Left ventricle myocardium inferior (tissue), 1 donor: ENCODE data around the gene IL16. TPM values are rescaled to one million over a fixed set of nuclear protein-coding genes. Genes with fewer than 3 reads are reported as not detected.

ENCODE experiments used
- DNase-seq: peaks from one replicate; pipeline ENCODE4 v3.0.0-alpha.2; 2020
- H3K27ac ChIP-seq: fragments of 200-600 bp; replicated peaks from 2 replicates; pipeline ENCODE4 v1.8.0; 2021
- H3K27me3 ChIP-seq: fragments of 200-600 bp; 2 replicates; pipeline ENCODE4 v1.8.0; 2021; ENCODE audit warnings: low read depth
- H3K36me3 ChIP-seq: fragments of 200-600 bp; 2 replicates; pipeline ENCODE4 v1.8.0; 2021
- H3K4me1 ChIP-seq: fragments of 200-600 bp; 2 replicates; pipeline ENCODE4 v1.8.0; 2021
- H3K4me3 ChIP-seq: fragments of 200-600 bp; 2 replicates; pipeline ENCODE4 v1.8.0; 2021; ENCODE audit warnings: mild to moderate bottlenecking, moderate library complexity
- H3K9me3 ChIP-seq: fragments of 200-600 bp; replicated peaks from 2 replicates; pipeline ENCODE4 v1.8.0; 2021
- CTCF ChIP-seq: fragments of 200-600 bp; IDR thresholded peaks from 2 replicates; pipeline ENCODE4 v1.8.0; 2021; ENCODE audit warnings: antibody characterized with exemption, mild to moderate bottlenecking, borderline replicate concordance
- intact Hi-C: fragments of 100-400 bp; cut with micrococcal nuclease; formaldehyde crosslinking; loops from one replicate; pipeline ENCODE4 v1.11.0; 2022
- total RNA-seq: library from RNA; stranded (reverse); fragmentation: NEBNext Ultra II Directional; extraction: Animal tissue kit (Norgen Biotek cat#: 25700); gene quantifications from one replicate; pipeline ENCODE4 v1.2.1, GENCODE V29; 2021
- donor health status: DM: no; HTN: yes; CAD: no; lungs with severe emphysema.

The IL16 gene
- total RNA-seq, 1 donor from 2014 or later, result 3.8 TPM

DNA sequence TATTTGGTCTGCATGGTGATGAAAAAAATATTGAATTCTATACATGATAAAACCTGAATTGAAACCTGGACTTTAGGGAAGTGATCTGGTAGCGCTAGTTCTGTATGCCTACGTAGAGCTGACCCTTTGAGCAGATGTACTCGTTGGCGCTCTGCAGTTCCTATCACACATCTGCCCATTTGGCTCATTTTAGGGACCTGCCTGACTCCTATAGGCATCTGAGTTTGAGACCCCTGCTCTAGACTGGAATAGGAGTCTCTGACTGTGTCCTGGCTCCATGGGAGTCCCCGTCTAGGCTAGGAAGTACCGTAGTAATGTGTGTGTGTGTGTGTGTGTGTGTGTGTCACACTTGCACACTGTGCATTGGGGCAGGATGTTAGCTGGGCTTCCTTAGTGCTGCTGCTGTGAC is 106.0 kb downstream of the IL16 start:
- Histone ChIP-seq H3K27ac (no peak overlapping the region), H3K4me1 (peaks cover 7% of the 10 kb centered on the region), H3K4me3 (no peak overlapping the region), H3K36me3 (peaks cover 38% of the 10 kb centered on the region), H3K9me3 (no peaks in the 10 kb centered on the region), H3K27me3 (no peaks in the 10 kb centered on the region)
- no peak for TF ChIP-seq CTCF
- no peak for DNase-seq
- intact Hi-C loops, result no loop called here

- Histone ChIP-seq H3K36me3 (peaks cover 42% of the 10 kb centered on the region), H3K27me3 (no peaks in the 10 kb centered on the region), H3K27ac (peak overlapping the region; percentile 56), H3K4me3 (no peak overlapping the region), H3K4me1 (peaks cover 7% of the 10 kb centered on the region), H3K9me3 (no peaks in the 10 kb centered on the region)
- no peak for TF ChIP-seq CTCF
- no peak for DNase-seq
- intact Hi-C loops, result no loop called here
Observed at GRCh38 chr15:81303244-81304225, 106.9 kb downstream of the IL16 start.

DNA sequence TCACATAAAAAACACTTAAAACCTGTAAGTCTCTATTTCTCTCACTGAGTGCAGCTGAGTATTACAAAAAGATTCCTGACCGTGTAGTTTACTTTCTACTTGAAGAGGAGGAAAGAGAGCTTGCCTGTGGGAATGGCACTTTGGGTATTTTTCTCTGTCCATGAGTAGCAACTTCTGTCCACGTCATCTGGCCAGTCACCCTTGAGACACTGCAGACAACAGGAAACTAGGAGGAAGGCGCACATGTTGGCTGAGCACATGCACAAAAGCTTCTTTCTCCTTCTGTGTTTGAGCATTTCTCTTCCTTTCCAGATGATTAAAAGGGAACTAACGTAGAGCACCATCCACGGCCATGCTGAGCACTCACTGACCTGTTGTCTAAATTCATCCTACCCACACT is 107.5 kb downstream of the IL16 start:
- Histone ChIP-seq H3K9me3 (no peaks in the 10 kb centered on the region), H3K36me3 (peaks cover 49% of the 10 kb centered on the region), H3K27ac (peak overlapping the region; percentile 56), H3K4me1 (peaks cover 7% of the 10 kb centered on the region), H3K27me3 (no peaks in the 10 kb centered on the region), H3K4me3 (no peak overlapping the region)
- peak; percentile 40 for DNase-seq
- intact Hi-C loops, result no loop called here
- TF ChIP-seq CTCF, result no peak

- no peak overlapping the region for H3K27ac ChIP-seq
- H3K4me3 ChIP-seq, result no peak overlapping the region
- peaks cover 38% of the 10 kb centered on the region for H3K36me3 ChIP-seq
- H3K9me3 ChIP-seq, result no peaks in the 10 kb centered on the region
- intact Hi-C loops, result no loop called here
- TF ChIP-seq CTCF, result no peak
- no peaks in the 10 kb centered on the region for H3K27me3 ChIP-seq
- DNase-seq, result no peak
- H3K4me1 ChIP-seq, result peaks cover 31% of the 10 kb centered on the region
Observed at GRCh38 chr15:81308260-81308659, 111.6 kb downstream of the IL16 start.

- Histone ChIP-seq H3K36me3 (peaks cover 34% of the 10 kb centered on the region), H3K4me3 (no peak overlapping the region)
Observed at GRCh38 chr15:81309647-81310450, 113.2 kb downstream of the IL16 start.

More at GRCh38 chr15:81309647-81310450, 113.2 kb downstream of the IL16 start:
- no peak overlapping the region for H3K27ac ChIP-seq
- DNase-seq, result no peak
- H3K27me3 ChIP-seq, result no peaks in the 10 kb centered on the region
- intact Hi-C loops, result no loop called here
- no peak for TF ChIP-seq CTCF
- H3K4me1 ChIP-seq, result peaks cover 30% of the 10 kb centered on the region
- H3K9me3 ChIP-seq, result no peaks in the 10 kb centered on the region
